SHP77 treated with DMSO at 0.1 percent for 48 hours (cell line): ENCODE data around the gene PSMA7.
A peak's percentile ranks its signal among the peaks of the same experiment; 100 is the strongest.

ENCODE experiments used
- DNase-seq: peaks from one replicate; lab custom pipeline; 2025; lab: John Stamatoyannopoulos, UW

PSMA7 gene

DNA sequence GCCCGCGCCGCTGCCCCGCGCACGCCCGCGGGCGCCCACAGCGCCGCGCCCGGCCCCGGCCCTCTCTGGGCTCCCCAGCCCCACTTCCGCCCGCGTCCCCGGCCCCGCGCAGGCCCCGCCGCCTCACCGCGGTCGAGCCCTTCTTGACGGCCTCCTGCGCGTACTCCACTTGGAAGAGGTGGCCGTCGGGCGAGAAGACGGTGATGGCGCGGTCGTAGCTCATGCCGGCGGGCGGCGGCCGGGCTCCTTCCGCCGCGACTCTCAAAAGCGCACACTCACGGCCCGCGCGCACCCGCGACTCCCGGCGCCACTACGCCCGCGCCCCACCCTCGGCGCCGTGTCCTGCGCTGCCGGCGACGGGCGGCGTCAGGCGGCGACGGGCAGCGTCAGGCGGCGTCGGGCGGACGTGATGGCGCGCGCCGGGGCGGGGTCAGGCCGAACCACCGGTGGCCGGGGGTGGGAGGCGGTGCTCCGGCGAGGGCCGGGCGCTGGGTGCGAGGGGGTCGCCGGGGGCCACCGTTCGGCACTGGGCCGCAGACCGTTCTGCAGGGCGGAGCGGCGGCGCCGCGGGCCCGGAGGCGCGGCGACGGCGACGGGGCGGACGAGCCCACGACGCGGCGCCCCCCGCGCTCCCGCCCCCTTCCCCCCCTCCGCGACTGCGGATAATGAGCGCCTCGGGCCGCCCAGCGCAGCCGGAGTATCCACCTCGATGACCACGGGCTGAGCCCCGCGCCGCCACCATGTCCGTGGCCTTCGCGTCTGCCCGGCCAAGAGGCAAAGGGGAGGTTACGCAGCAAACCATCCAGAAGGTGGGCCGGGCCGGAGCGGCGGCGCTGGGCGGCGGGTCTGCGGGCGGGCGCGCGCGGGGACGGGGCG lies at the start of gene PSMA7, which contains the start of gene SS18L1:
PSMA7 (minus strand) TSS at position 314 of the 876 bp plus-strand sequence; CDS start at position 223, 91 bp downstream.
SS18L1 (plus strand) TSS at position 689 of the 876 bp plus-strand sequence; CDS start at position 741, 52 bp downstream.
- peak; percentile 62 for DNase-seq

DNA sequence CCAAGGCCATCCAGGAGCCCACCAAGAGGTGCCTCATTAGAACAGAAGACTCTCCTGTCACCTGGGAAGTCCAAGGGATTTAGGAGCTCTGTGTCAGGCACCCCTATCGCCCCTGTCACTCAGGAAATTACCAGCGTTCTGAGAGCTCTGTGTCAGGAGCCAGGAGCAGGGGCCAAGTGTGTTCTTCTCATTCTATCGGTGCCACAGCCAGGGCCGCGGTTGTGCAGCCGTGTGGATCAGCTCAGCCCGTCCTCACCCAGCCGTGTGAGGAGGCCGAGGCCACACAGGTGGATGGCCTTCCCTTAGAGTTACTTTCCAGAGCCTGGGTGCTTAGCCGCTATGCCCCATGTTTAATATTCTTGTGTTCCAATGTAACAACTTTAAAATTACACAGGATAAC lies 49.4 kb upstream of the PSMA7 start:
- DNase-seq = no peak

DNA sequence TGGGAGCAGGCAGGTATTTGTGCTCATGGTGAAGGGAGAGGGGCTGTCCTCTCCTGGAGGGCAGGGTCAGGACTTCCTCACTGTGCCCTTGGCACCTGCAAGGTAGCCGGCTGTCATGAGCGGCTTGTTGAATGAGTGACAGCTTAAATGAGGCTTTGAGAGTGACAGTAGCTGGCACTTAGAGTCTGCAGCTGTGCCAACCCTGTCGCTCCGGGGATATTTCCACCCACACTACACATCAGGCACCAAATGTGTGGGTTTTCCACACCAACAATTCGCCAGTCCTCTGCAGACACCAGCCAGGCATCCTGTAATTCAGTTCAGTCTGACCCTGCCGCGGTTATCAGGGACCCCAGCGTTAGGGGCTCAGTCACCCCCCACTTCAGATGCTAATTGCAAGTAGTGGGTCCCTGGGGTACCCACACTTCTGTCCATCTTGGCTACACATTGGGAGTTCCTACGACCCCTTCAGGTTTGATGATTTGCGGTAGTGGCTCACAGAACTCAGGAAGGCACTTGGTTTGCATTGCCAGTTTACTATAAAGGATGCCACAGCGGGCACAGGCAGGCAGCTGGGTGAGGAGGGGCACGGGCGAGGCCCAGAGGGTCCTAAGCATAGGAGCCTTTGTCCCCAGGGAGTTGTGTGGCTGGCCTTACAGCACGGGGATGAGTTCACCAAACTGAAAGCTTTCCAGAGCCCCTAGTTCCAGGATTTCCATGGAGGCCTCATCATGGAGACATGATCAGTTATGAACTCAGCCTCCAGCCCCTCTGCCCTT lies 48.8 kb upstream of the PSMA7 start:
- DNase-seq = no peak

DNA sequence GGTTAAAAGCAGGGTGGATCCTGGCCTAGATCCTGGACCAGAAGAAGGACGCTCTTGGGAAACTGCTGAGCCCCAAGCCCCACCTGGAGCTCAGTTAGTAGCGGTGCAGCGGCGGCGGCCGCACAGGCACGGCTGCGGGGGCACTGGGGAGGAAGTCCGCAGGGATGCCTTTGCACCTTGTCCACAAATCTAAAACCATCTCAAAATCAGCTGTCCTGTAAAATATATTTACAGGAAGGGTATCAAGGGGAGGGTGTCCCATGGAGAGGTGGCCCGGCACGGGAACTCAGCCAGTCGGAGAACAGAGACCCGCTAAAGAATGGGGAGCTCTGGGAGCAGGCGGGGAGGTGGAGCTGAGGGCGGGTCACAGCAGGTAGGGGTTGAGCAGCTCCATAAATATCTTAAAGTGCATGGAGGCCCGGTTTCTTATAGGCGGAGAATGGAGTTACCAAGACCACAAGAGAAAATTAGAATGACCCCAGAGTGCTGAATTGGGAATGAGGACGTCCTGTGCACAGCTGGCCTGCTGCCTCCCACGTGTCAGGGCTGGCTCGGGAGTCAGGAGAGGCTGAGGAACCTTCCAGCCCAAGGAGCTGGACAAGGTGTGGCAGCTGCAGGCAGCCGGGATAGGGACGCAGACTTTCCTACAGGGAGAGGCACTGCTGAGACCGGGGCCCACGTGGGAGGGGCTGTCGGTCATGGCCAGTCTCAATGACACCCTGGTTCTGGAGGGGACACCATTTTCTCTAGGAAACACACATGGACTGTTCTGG lies 47.6 kb upstream of the PSMA7 start:
- no peak for DNase-seq

DNA sequence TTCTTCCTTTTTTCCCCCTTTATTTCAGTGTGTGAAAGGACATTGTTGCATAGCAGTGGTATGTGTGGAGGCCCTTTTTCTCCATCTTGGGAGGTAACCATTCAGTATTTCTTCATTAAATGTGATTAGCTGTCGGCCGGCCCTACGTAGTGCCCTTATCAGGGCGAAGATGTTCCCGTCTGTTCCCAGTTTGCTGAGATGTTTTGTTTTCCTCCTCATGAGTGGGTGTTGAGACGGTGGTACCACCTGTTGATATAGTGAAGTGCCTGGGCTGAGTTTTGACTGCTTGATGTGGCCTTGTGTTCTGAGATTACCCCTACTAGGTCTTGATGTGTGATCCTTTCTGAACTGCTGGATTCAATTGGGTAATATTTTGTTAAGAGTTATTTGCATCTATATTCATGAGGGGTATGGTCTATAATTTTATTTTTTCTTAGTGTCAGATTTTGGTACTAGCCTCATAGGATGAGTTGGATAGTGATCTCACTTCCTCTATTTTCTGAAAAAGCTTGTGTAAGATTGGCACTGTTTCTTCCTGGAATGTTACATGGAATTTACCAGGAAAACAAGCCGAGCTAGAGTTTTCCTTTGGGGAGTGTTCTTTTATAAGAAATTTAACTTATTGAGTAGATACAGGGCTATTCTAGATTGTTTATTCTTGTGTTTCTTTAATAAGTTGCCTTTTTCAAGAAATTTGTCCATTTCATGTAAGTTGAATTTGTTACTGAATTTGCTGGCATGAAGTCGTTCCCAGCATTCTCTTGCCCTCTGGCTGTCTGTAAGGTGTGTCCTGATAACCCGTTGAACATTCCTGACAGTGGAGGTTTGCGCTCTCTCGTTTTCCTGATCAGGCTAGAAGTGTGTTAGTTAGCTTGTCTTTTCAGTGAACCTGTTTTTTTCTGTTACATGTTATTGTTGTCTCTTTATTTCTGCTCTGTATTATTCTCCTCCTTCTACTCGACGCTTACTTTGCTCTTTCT lies 44.0 kb upstream of the PSMA7 start:
- no peak for DNase-seq

DNA sequence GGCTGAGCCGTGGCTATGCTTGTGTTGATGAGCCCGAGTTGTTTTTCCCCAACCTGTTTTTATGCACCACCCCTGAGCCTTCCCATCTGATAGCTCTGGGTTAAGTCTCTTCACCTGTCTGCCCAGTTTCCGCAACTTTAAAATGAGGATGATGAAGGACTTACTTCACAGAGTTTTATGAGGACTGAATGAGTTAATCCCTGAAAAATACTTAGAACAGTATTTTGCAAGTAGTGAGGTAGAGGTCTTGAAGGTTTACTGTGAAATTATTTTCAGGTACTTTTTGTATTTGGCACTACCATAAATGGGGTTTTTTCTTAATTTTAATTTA lies 42.9 kb upstream of the PSMA7 start:
- no peak for DNase-seq

DNA sequence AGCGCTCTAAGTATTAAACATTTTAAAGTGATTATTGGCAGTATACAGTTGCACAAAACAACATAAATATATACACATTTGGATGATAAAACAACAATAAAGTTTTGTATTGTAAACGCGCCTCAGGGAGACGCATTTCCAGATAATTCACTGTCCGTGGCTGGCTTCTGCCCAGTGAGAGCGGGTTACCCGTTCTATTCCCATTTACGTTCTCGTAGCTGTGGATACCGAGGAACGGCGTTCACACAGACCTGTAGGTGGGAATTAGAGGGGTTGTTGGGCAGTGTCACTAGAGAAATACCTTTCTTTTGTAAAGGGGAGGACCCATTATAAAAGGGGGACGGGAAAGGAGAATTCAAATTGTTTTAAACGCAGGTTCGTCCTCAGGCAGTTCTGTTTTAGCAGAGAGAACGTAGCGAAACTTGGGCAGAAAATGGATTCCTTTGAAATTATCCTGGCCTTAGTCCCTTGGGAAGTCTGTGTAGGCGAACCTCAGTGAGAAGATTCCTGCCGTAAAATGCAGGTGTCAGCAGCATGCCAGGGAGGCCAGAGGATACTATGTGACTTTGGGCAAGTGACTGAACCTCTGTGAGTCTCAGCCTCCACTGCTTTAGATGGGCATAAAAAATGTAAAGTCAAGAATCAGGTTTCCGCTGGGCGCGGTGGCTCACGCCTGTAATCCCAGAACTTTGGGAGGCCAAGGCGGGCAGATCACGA lies 40.4 kb upstream of the PSMA7 start:
- no peak for DNase-seq

DNA sequence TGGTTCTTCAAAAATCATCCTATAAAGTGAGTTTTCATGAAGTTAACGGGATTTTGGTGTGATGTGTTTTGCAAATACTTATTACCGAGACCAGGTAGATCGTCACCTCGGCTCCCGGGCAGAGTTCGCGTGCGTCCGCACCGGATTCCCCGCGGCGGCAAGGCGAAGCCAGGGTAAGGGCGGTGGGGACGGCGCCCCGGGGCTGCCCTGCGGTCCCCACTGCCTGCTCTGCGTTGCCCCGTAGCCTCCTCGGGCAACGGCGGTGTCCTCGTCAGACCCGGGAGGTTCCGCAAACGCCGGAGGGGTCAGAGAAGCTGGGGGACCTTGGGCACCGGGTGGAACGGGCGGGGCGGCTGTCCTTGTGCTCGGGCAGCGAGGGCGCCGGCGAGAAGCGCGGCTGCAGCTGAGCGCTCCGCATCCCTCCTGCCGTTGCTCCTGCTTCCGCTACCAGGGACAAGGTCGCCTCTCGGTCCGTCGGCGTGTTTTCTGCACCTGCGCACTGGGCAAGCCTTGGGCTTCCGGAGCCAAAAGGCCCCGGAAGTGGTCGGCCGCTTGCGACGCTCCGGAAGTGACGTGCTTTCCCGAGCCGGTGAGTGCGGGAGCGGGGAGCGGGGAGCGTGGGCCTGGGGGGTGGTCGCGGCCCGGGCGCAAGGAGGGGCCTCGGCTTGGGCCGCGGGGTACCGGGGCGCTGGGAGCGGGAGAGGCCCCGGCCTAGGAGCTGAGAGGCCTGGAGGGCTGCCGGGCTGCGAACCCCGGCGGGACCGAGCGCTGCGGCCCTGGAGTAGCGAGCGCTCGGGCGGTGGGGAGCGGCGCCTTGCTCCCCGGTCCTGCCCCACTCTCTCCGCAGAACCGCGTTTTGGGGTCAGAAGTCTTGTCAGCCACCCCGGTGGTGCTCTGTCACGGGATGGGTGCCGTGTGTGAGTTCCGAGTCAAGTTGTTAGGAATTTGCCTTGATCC lies 39.6 kb upstream of the PSMA7 start, which contains the start of gene MTG2:
MTG2 (plus strand) TSS at position 560 of the 957 bp plus-strand sequence. CDS start 10,393 bp downstream, outside the sequence.
- peak; percentile 99 for DNase-seq

DNA sequence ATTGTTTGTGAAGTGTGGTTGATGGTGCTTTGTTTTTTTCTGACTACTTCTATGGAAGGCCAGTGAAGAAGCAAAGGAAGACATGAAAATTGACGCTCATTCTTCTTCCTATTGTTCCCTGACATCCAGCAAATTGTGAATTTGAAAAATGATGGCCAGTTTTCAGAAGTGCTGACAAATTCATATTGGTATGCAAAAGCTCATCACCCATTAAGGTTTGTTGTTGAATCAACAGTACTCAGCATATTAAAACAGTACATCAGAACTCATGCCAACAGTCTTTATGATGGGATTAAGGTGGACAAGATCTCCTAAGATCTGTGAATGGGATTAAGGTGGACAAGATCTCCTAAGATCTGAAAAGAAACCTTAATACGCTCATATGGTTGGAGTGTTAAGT lies 38.6 kb upstream of the PSMA7 start:
- DNase-seq = no peak

DNA sequence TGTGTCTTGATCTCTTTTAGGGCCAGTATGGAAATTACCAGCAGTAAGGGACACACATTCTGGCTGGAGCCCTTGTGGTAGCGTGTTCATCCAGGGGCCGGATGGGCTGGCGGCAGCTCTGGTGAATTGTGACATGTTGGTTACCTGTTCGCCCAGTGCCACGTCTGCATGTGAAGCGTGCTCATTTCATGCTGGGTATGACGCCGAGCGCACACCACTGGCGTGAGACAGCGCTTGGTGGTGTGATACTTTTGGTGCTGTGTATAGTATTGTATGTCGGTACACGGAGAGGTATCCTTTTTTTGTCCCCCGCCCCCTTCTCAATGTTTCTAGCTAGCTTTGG lies 35.9 kb upstream of the PSMA7 start:
- no peak for DNase-seq

DNA sequence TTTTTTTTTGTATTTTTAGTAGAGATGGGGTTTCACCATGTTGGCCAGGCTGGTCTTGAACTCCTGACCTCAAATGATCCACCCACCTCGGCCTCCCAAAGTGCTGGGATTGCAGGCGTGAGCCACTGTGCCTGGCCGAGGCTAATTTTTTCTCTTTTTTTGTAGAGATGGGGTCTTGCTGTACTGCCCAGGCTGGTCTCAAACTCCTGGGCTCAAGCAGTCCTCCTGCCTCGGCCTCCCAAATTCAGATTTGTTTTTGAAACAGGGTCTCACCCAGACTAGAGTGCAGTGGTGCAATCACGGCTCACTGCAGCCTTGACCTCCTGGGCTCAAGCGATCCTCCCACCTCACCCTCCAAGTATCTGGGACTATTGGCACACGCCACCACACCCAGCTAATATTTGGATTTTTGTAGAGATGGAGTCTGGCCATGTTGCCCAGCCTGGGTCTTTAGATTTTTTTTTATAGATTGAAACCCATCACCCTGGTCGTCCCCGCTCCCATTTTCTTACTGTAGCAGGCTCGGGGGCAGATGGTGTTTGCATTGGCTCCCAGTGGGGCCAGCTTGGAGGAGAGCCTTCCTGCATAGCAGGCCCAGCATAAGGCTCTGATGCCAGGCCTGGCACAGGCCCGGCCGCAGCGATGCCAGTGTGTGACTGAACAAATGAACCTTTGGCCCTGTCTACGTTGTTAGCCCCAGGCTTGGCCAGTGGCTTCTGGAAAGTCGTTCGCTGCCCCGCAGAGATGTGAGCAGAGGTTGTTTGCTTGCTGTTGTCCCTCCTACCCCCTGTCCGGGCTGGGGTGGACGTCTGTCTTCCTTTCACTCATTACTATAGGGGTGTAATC lies 35.3 kb upstream of the PSMA7 start:
- no peak for DNase-seq

DNA sequence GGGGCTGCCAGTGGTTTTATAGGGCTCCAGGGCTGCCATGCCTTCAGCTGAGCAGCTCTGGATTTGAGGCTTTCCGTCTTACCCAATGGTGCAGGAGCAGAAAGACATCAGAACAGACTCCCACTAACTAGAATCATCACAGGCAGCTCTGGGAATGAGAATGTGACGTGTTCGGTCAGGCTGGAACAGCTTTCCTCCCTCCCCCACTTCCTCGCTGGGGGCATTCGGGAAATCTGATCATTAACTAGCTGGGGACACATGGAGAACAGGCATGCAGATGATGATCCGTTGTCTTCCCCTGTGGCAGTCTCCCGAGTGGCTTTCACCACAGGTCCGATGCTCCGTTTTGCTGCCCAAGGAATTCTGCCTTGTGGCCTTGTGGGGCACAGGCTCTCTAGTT lies 34.1 kb upstream of the PSMA7 start:
- no peak for DNase-seq

DNA sequence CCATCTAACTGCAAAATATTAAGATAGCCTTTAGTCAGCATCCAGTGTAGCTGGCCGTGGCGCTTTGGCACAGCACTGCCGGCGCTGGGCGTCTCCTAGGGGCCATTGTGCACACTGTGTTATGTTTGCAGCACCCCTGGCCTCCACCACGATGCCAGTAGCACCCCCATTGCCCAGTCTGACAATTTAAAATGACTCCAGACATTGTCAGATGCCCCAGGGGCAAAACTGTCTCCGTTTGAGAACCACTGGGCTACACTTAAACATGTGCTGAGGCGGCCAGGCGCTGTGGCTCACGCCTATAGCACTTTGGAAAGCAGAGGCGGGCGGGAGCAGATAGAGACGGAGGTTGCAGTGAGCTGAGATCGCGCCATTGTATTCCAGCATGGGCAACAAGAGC lies 33.7 kb upstream of the PSMA7 start:
- no peak for DNase-seq

DNA sequence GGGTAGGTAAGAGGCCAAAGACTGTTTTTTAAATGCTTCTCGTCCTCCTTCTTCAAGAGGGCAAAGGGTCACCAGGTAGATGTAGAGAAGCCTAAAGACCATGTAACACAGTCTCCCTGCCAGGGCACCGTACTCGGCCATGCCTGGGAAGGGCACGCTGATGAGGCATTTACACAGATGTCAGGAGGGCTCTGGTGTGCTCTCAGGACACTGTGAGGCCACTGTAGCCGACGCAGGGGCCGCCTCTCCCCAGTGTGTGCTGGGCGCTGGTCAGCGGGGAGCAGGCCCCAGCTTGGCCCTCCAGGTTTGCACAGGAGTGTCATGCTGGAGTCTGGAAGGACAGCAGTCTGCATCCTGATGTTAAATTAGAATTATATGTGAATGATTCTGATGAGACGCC lies 32.5 kb upstream of the PSMA7 start:
- no peak for DNase-seq

DNA sequence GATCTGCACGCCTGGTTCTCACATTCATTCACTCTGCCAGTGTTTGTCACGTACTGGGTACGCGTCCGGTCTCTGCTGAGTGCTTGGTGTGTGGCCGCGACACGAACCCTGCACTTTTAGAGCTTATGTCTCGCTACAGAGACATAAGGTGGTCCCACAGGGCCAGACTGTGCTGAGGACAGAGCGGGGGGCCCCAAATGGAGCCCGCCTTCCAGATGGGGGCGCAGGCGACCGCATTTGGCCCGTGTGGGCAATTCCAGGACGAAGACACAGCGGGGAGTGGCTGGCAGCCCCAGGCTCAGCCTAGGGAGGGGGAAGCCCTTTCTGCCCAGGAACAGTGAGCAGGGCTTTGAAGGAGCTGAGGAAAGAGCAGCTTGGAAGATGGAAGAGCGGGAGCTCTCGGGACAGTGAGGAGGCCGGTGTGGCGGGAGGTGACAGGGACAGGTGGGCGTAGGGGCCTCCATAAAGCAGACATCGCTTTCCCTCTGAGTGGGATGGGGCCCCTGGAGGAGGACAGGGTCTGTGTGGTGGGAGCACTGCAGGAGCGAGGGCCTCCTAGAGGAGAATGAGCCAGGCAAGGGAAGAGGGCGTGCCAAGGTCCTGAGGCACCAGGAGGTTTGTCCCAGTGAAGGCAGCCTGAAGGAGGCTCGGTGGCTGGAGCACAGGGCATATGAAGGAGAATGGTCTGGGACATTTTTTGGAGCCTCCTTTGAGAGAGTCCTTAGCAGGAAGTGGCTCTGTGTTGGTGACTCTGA lies 31.9 kb upstream of the PSMA7 start:
- no peak for DNase-seq

DNA sequence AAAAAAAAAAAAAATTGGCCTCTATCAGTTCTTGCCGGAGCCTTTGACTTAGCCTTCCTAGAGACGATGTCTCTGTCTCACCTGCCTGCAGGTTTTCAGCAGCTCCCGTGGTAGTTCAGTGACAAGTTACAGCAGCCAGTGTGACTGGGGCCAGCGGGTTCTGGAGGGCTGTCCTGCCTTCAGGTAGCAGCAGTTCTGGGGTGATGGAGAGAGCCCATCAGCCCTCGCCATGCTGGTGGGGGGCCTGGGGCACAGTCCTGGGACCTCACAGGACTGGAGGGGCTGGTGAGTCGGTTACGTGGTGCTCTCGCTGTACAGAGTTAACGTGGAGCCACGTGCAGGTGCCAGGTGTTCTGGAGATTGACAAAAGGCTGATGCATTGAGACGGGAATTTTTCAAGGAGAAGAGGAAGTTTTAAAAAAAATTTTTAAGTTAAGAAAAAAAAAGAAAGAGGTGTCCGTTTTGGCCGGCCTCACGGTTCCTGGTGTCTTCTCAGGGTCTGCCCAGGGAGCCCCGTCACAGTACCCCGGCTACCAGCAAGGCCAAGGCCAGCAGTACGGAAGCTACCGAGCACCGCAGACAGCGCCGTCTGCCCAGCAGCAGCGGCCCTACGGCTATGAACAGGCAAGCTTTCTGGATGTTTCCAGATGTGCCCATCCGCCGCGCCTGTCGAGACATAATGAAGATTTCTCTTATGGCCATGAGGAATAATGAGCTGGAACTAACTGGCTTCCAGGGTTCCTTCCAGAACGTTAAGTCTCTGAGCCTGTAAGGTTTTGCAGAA lies 31.0 kb upstream of the PSMA7 start:
- DNase-seq = no peak

DNA sequence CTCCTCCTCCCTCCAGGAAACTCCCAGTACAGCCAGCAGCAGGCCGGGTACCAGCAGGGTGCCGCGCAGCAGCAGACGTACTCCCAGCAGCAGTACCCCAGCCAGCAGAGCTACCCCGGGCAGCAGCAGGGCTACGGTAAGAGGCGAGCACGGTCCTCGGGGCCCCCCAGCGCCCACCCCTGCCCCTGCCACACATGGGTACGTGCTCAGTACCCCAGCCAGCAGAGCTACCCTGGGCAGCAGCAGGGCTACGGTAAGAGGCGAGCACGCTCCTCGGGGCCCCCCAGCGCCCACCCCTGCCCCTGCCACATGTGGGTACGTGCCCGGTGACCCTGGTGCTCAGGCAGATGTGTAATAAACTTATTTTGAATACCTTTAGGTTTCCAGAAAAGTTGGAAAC lies 29.5 kb upstream of the PSMA7 start:
- DNase-seq = no peak
